Gastroesophageal sphincter (tissue), 4 donors: ENCODE measurements around the gene COL20A1. TPM values are rescaled to one million over a fixed set of nuclear protein-coding genes. Genes with fewer than 3 reads are reported as not detected.

Source experiments
- ATAC-seq: fragments of 150-250 bp; one replicate; pipeline ENCODE4 v1.9.1; 2016; ENCODE audit warnings: mild to moderate bottlenecking, moderate library complexity
- H3K27ac ChIP-seq, 4 donors: fragments of 200-600 bp; sonication (generic) in 3 of 4; 1 replicate in 3 of 4; 2 replicates in 1 of 4; pipeline ENCODE4 v1.5.1; 2016 to 2019
- H3K27me3 ChIP-seq: fragments of 200-600 bp; sonication (generic); one replicate; pipeline ENCODE4 v1.5.1; 2019
- H3K36me3 ChIP-seq, 2 donors: fragments of 200-600 bp; sonication (generic); one replicate each; pipeline ENCODE4 v1.5.1; 2019; ENCODE audit warnings: control low read depth in 1 of 2
- H3K4me1 ChIP-seq, 3 donors: fragments of 200-600 bp; sonication (generic); 1 replicate in 2 of 3; 2 replicates in 1 of 3; pipeline ENCODE4 v1.5.1; 2016 to 2019; ENCODE audit warnings: control low read depth in 2 of 3
- H3K4me3 ChIP-seq, 2 donors: fragments of 200-600 bp; sonication (generic); one replicate each; pipeline ENCODE4 v1.5.1; 2019; ENCODE audit warnings: mild to moderate bottlenecking in 1 of 2, moderate library complexity in 1 of 2
- H3K9me3 ChIP-seq, 3 donors: fragments of 200-600 bp; sonication (generic); one replicate each; pipeline ENCODE4 v1.5.1; 2017 to 2019; ENCODE audit warnings: control low read depth in 2 of 3
- CTCF ChIP-seq, 4 experiments: fragments of 200-600 bp in 2 of 4; fragments of 450-650 bp in 2 of 4; sonication (generic) in 1 of 4; IDR thresholded peaks; one replicate each; pipeline ENCODE4 v1.5.1; 2017 to 2019; ENCODE audit warnings: antibody characterized with exemption in 4 of 4, mild to moderate bottlenecking in 2 of 4, moderate library complexity in 2 of 4
- EP300 ChIP-seq: sonication (generic); formaldehyde crosslinking; IDR thresholded peaks from one replicate; pipeline ENCODE4 v1.6.1; 2017; ENCODE audit warnings: antibody characterized with exemption, mild to moderate bottlenecking
- POLR2A ChIP-seq, 2 donors: fragments of 450-650 bp; IDR thresholded peaks; one replicate each; pipeline ENCODE4 v1.6.1; 2017; ENCODE audit warnings: antibody characterized with exemption in 2 of 2, mild to moderate bottlenecking in 2 of 2, moderate library complexity in 1 of 2
- POLR2AphosphoS5 ChIP-seq: sonication (generic); formaldehyde crosslinking; IDR thresholded peaks from one replicate; pipeline ENCODE4 v1.6.1; 2017; ENCODE audit warnings: antibody characterized with exemption
- WGBS, 2 donors: methylation state at CpG; one replicate each; pipeline ENCODE4 v1.1.5; 2018; ENCODE audit warnings: low coverage in 1 of 2; 5-methylcytosine and 5-hydroxymethylcytosine counted together
- total RNA-seq, 4 donors: library from RNA; depleted of rRNA; stranded (reverse); fragments of >200 nt; gene quantifications; one replicate each; pipeline ENCODE4 v1.1.0, GENCODE V29; 2016

COL20A1 gene
- total RNA-seq, 4 donors from 2014 or later = not detected

- Histone ChIP-seq H3K9me3 (no peaks in the 10 kb centered on the region), H3K27me3 (peaks cover 82% of the 10 kb centered on the region), H3K4me3 (no peak overlapping the region), H3K27ac (no peak overlapping the region), H3K36me3 (no peaks in the 10 kb centered on the region), H3K4me1 (no peaks in the 10 kb centered on the region)
- TF ChIP-seq POLR2A (IDR thresholded peaks at IDR 0.05) (no peak), CTCF (IDR thresholded peaks at IDR 0.05) (no peak), POLR2AphosphoS5 (no peak), EP300 (no peak)
- ATAC-seq = no peak
- WGBS, 2 donors = 21 to 40% methylated on average over 2 to 3 of the region's 14 CpGs
Observed at GRCh38 chr20:63264519-63264918, 28.5 kb upstream of the COL20A1 start.

- no peaks in the 10 kb centered on the region for H3K4me1 ChIP-seq
- TF ChIP-seq CTCF (IDR thresholded peaks at IDR 0.05) (no peak), POLR2A (IDR thresholded peaks at IDR 0.05) (no peak), EP300 (no peak), POLR2AphosphoS5 (no peak)
- ATAC-seq = no peak
- H3K27me3 ChIP-seq = peaks cover 68% of the 10 kb centered on the region
- no peaks in the 10 kb centered on the region for H3K9me3 ChIP-seq
- H3K4me3 ChIP-seq = no peak overlapping the region
- H3K27ac ChIP-seq = no peak overlapping the region
- 53 to 94% methylated on average over 2 to 3 of the region's 12 CpGs for WGBS, 2 donors
- H3K36me3 ChIP-seq = no peaks in the 10 kb centered on the region
Observed at GRCh38 chr20:63265891-63266515, 27.0 kb upstream of the COL20A1 start.

DNA sequence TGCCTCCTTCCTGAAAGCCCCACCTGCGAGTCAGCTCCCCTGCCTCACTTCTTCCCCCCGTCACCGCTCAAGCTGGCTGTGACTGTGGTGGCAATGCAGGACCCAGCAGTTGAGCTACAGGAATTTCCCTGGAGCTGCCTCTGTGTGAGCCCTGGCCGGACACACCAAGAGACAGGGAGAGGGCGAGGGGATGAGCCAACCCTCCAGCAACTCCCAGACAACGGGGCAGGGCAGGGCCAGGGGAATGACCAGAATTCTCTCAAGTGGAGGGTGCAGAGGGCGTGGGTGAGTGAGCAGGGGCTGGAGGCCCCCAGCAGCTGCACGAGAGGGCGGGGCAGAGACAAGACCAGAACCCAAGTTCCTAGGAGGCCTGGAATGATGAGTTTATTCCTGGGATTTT, 25.3 kb upstream of the COL20A1 start:
- Histone ChIP-seq H3K9me3 (no peaks in the 10 kb centered on the region), H3K27me3 (peaks cover 51% of the 10 kb centered on the region), H3K36me3 (no peaks in the 10 kb centered on the region), H3K4me1 (peaks cover 0 to 10% (median 7%) of the 10 kb centered on the region in 3 donors), H3K4me3 (no peak overlapping the region), H3K27ac (no peak overlapping the region)
- 35% methylated on average over 2 of the region's 9 CpGs; no CpG with 5 or more reads in 1 of the 2 donors for WGBS, 2 donors
- no peak for ATAC-seq
- TF ChIP-seq EP300 (no peak), CTCF (IDR thresholded peaks at IDR 0.05) (no peak)

DNA sequence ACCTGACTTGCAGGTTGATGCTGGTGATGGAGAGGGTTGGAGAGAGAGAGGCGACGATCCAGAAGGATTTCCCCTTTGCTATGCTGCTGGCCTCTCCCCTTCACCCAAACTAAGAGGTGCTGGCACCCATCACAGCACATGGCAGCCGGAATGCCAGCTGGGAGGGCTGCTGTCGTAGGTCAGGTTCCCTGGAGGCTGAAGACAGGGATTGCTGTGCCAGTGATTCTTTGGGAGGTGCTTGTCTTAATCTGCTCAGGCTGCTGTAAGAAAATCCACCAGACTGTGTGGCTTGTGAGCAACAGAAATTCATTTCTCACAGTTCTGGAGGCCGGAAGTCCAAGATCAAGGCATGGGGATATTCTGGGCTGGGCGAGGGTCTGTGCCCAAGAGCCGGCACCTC, 24.7 kb upstream of the COL20A1 start:
- peaks cover 0 to 13% (median 7%) of the 10 kb centered on the region in 3 donors for H3K4me1 ChIP-seq
- no peaks in the 10 kb centered on the region for H3K36me3 ChIP-seq
- no peak for TF ChIP-seq POLR2A (IDR thresholded peaks at IDR 0.05)
- no peak for TF ChIP-seq EP300
- no peak overlapping the region for H3K27ac ChIP-seq
- WGBS, 2 donors = 70 to 90% methylated on average over 2 of the region's 7 CpGs
- no peaks in the 10 kb centered on the region for H3K9me3 ChIP-seq
- H3K27me3 ChIP-seq = peaks cover 46% of the 10 kb centered on the region
- no peak for ATAC-seq
- no peak overlapping the region for H3K4me3 ChIP-seq

DNA sequence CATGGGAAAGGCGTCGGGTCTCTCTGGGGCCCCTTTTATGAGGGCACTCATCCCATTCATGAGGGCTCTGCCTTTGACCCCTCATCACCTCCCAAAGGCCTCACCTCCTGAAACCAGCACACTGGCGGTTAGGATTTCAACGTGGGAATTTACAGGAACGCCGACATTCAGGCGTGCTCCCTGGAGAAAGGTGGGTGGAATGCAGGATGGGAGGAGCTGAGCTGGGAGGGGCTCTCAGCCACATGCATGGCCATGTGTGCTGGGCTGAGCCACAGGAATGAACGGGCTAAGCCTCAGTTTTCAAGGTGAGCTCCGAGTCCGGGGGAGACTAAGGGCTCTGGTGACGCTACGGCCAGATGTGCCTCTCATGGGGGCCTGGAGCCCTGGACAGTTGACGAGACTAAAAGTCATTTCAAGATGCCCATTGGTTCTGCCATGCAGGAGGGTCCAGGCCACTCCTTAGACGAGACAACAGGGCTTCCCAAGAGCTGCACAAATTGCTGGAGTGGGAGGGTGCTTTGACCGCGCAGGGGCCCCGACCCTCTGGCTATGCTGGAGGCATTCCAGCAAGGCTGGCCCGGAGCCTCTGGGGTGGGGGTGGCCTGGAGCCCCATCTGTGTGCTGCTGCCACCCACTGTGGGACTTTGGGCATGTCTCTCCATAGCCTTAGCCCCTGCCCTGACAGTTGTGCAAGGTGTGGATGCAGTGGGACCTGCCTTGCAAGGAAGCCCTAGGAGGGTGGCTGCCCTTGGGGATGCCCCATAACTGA, 24.1 kb upstream of the COL20A1 start:
- H3K27me3 ChIP-seq = peaks cover 40% of the 10 kb centered on the region
- no peak for ATAC-seq
- no peaks in the 10 kb centered on the region for H3K36me3 ChIP-seq
- no peaks in the 10 kb centered on the region for H3K9me3 ChIP-seq
- no peak overlapping the region for H3K4me3 ChIP-seq
- TF ChIP-seq POLR2AphosphoS5 (no peak), CTCF (IDR thresholded peaks at IDR 0.05) (no peak), POLR2A (IDR thresholded peaks at IDR 0.05) (no peak), EP300 (no peak)
- H3K4me1 ChIP-seq = peaks cover 0 to 19% (median 12%) of the 10 kb centered on the region in 3 donors
- H3K27ac ChIP-seq = no peak overlapping the region
- 40 to 51% methylated on average over 1 to 7 of the region's 18 CpGs for WGBS, 2 donors
